Neural cell (in vitro differentiated cells): ENCODE measurements around the gene HMCN2. TPM values are rescaled to one million over a fixed set of nuclear protein-coding genes. Genes with fewer than 3 reads are reported as not detected.

ENCODE experiments used
- H2AFZ ChIP-seq: fragments of 200-600, 300-800 bp; sonication (generic), shearing (Covaris generic); 2 replicates; pipeline ENCODE4 v1.6.0; 2014; ENCODE audit warnings: low read depth, mild to moderate bottlenecking, antibody characterized with exemption, low read length, moderate library complexity
- H3F3A ChIP-seq: fragments of 200-600 bp; shearing (Covaris generic); 2 replicates; pipeline ENCODE4 v1.6.1; 2016; ENCODE audit warnings: mild to moderate bottlenecking, moderate library complexity, mixed read lengths, antibody characterized with exemption, low read length; ENCODE audit not compliant: insufficient read depth, poor library complexity, severe bottlenecking
- H3K27ac ChIP-seq: fragments of 200-600, 300-800 bp; sonication (generic), shearing (Covaris generic); 2 replicates; pipeline ENCODE4 v1.5.1; 2014; ENCODE audit warnings: mild to moderate bottlenecking, low read length, moderate library complexity
- H3K27me3 ChIP-seq: fragments of 300-800, 200-600 bp; sonication (generic), shearing (Covaris generic); 2 replicates; pipeline ENCODE4 v1.6.0; 2014; ENCODE audit warnings: mild to moderate bottlenecking, low read depth, low read length, moderate library complexity; ENCODE audit not compliant: insufficient read depth
- H3K36me3 ChIP-seq: fragments of 300-800, 200-600 bp; sonication (generic), shearing (Covaris generic); 2 replicates; pipeline ENCODE4 v1.5.1; 2014; ENCODE audit warnings: mild to moderate bottlenecking, antibody characterized with exemption, low read length, moderate library complexity; ENCODE audit not compliant: insufficient read depth
- H3K4me2 ChIP-seq: fragments of 300-800, 200-600 bp; sonication (generic), shearing (Covaris generic); 2 replicates; pipeline ENCODE4 v1.6.0; 2014; ENCODE audit warnings: mild to moderate bottlenecking, low read length
- H3K4me3 ChIP-seq: fragments of 300-800, 200-600 bp; sonication (generic), shearing (Covaris generic); 2 replicates; pipeline ENCODE4 v1.5.1; 2014; ENCODE audit warnings: mild to moderate bottlenecking, low read length, moderate library complexity
- H3K79me2 ChIP-seq: fragments of 200-600 bp; shearing (Covaris generic); replicated peaks from 2 replicates; pipeline ENCODE4 v1.6.0; 2014; ENCODE audit warnings: mild to moderate bottlenecking, low read length, moderate library complexity; ENCODE audit not compliant: insufficient read depth
- H3K9ac ChIP-seq: fragments of 300-800, 200-600 bp; sonication (generic), shearing (Covaris generic); 2 replicates; pipeline ENCODE4 v1.6.1; 2016; ENCODE audit warnings: mild to moderate bottlenecking, low read length, mixed read lengths
- H3K9me2 ChIP-seq: fragments of 200-600 bp; shearing (Covaris generic); 2 replicates; pipeline ENCODE4 v1.6.1; 2016; ENCODE audit warnings: mild to moderate bottlenecking, low read length, mixed read lengths; ENCODE audit not compliant: insufficient read depth
- H3K9me3 ChIP-seq: fragments of 200-600, 300-800 bp; sonication (generic), shearing (Covaris generic); 2 replicates; pipeline ENCODE4 v1.6.1; 2016; ENCODE audit warnings: mild to moderate bottlenecking, mixed run types, low read length, moderate library complexity, mixed read lengths
- H4K20me1 ChIP-seq: fragments of 200-600 bp; shearing (Covaris generic); 2 replicates; pipeline ENCODE4 v1.6.1; 2016; ENCODE audit warnings: mild to moderate bottlenecking, mixed run types; ENCODE audit not compliant: insufficient read depth
- CTCF ChIP-seq: fragments of 450-650 bp; IDR thresholded peaks from 2 replicates; pipeline ENCODE4 v1.5.1; 2014; ENCODE audit warnings: antibody characterized with exemption, mild to moderate bottlenecking, moderate library complexity; ENCODE audit not compliant: poor library complexity, severe bottlenecking
- EP300 ChIP-seq: fragments of 450-650 bp; conservative IDR thresholded peaks from 2 replicates; pipeline ENCODE4 v1.6.1; 2014; ENCODE audit warnings: antibody characterized with exemption, mild to moderate bottlenecking, moderate library complexity; ENCODE audit not compliant: poor library complexity, severe bottlenecking
- EZH2 ChIP-seq: fragments of 200-600, 300-800 bp; shearing (Covaris generic), sonication (generic); IDR thresholded peaks from 2 replicates; pipeline ENCODE4 v1.6.1; 2014; ENCODE audit warnings: antibody characterized with exemption, low read length, borderline replicate concordance, mild to moderate bottlenecking; ENCODE audit not compliant: insufficient read depth, poor library complexity, severe bottlenecking
- MXI1 ChIP-seq: fragments of 450-650 bp; conservative IDR thresholded peaks from 2 replicates; pipeline ENCODE4 v1.6.1; 2014; ENCODE audit warnings: antibody characterized with exemption, mild to moderate bottlenecking; ENCODE audit not compliant: poor library complexity, severe bottlenecking
- POLR2AphosphoS5 ChIP-seq: IDR thresholded peaks from 2 replicates; pipeline ENCODE4 v1.6.1; 2012
- RAD21 ChIP-seq: fragments of 450-650 bp; conservative IDR thresholded peaks from 2 replicates; pipeline ENCODE4 v1.6.1; 2014; ENCODE audit warnings: antibody characterized with exemption, mild to moderate bottlenecking, moderate library complexity
- REST ChIP-seq: IDR thresholded peaks from 2 replicates; pipeline ENCODE4 v1.6.1; 2012; ENCODE audit warnings: borderline replicate concordance
- SMC3 ChIP-seq: fragments of 450-650 bp; conservative IDR thresholded peaks from 2 replicates; pipeline ENCODE4 v1.6.1; 2014; ENCODE audit warnings: antibody characterized with exemption, mild to moderate bottlenecking, moderate library complexity; ENCODE audit not compliant: poor library complexity
- TAF1 ChIP-seq: IDR thresholded peaks from 2 replicates; pipeline ENCODE4 v1.6.1; 2012; ENCODE audit warnings: low read depth
- polyA plus RNA-seq: library from polyadenylated mRNA; depleted of rRNA; stranded (reverse); fragments of >200 nt; gene quantifications from 2 replicates; pipeline ENCODE4 v1.2.3, GENCODE V29; 2014

HMCN2 gene
- polyA plus RNA-seq, 1 donor from 2014 or later, result 1.7 TPM

GRCh38 chr9:130393681-130394071 is 128.1 kb downstream of the HMCN2 start:
- Histone ChIP-seq H3K9me3 (no peaks in the 10 kb centered on the region), H3K9ac (no peak overlapping the region), H4K20me1 (no peaks in the 10 kb centered on the region), H3K9me2 (no peaks in the 10 kb centered on the region), H3K27me3 (no peaks in the 10 kb centered on the region), H3K27ac (no peak overlapping the region), H3K4me2 (no peak overlapping the region), H3K4me3 (no peak overlapping the region), H3F3A (no peaks in the 10 kb centered on the region), H3K79me2 (no peaks in the 10 kb centered on the region), H2AFZ (no peak overlapping the region), H3K36me3 (no peaks in the 10 kb centered on the region)
- TF ChIP-seq MXI1 (no peak), CTCF (no peak), SMC3 (no peak), POLR2AphosphoS5 (no peak), TAF1 (no peak), RAD21 (no peak), EP300 (no peak), REST (no peak), EZH2 (no peak)

GRCh38 chr9:130394320-130394719 is 128.8 kb downstream of the HMCN2 start:
- no peaks in the 10 kb centered on the region for H4K20me1 ChIP-seq
- no peaks in the 10 kb centered on the region for H3K9me3 ChIP-seq
- no peaks in the 10 kb centered on the region for H3K36me3 ChIP-seq
- no peaks in the 10 kb centered on the region for H3K9me2 ChIP-seq
- no peak overlapping the region for H3K27ac ChIP-seq
- no peak overlapping the region for H3K9ac ChIP-seq
- H3F3A ChIP-seq, result no peaks in the 10 kb centered on the region
- H3K79me2 ChIP-seq, result no peaks in the 10 kb centered on the region
- no peak overlapping the region for H3K4me2 ChIP-seq
- H3K4me3 ChIP-seq, result no peak overlapping the region
- H3K27me3 ChIP-seq, result no peaks in the 10 kb centered on the region
- H2AFZ ChIP-seq, result no peak overlapping the region
- TF ChIP-seq POLR2AphosphoS5, result no peak
- TF ChIP-seq CTCF, result no peak
- no peak for TF ChIP-seq EZH2
- no peak for TF ChIP-seq MXI1
- TF ChIP-seq SMC3, result no peak
- no peak for TF ChIP-seq RAD21
- no peak for TF ChIP-seq EP300
- no peak for TF ChIP-seq TAF1
- TF ChIP-seq REST, result no peak
